Suprapubic skin (tissue), 4 donors: Measurements from ENCODE around the gene GLB1L2. TPM values are rescaled to one million over a fixed set of nuclear protein-coding genes. Genes with fewer than 3 reads are reported as not detected.

Experiments used
- DNase-seq, 2 donors: peaks; one replicate each; pipeline ENCODE4 v3.0.0-alpha.2; 2019; ENCODE audit warnings: low spot score in 2 of 2
- H3K27ac ChIP-seq: fragments of 200-600 bp; sonication (generic); one replicate; pipeline ENCODE4 v1.5.1; 2019
- H3K27me3 ChIP-seq: fragments of 200-600 bp; sonication (generic); one replicate; pipeline ENCODE4 v1.5.1; 2019
- H3K36me3 ChIP-seq: fragments of 200-600 bp; sonication (generic); one replicate; pipeline ENCODE4 v1.5.1; 2019
- H3K4me1 ChIP-seq: fragments of 200-600 bp; sonication (generic); one replicate; pipeline ENCODE4 v1.5.1; 2019
- H3K4me3 ChIP-seq: fragments of 200-600 bp; sonication (generic); one replicate; pipeline ENCODE4 v1.5.1; 2019; ENCODE audit warnings: mild to moderate bottlenecking
- H3K9me3 ChIP-seq: fragments of 200-600 bp; sonication (generic); one replicate; pipeline ENCODE4 v1.5.1; 2019
- EP300 ChIP-seq: sonication (generic); formaldehyde crosslinking; IDR thresholded peaks from one replicate; pipeline ENCODE4 v1.6.1; 2017; ENCODE audit warnings: antibody characterized with exemption
- POLR2A ChIP-seq, 2 donors: fragments of 450-650 bp; IDR thresholded peaks; one replicate each; pipeline ENCODE4 v1.6.1; 2017; ENCODE audit warnings: antibody characterized with exemption in 2 of 2, mild to moderate bottlenecking in 2 of 2, moderate library complexity in 2 of 2
- POLR2AphosphoS5 ChIP-seq, 3 donors: sonication (generic); formaldehyde crosslinking; IDR thresholded peaks; one replicate each; pipeline ENCODE4 v1.6.1; 2017; ENCODE audit warnings: antibody characterized with exemption in 3 of 3
- WGBS: methylation state at CpG from one replicate; pipeline ENCODE4 v1.1.5; 2018; 5-methylcytosine and 5-hydroxymethylcytosine counted together
- total RNA-seq, 4 donors: library from RNA; depleted of rRNA; stranded (reverse); fragments of >200 nt; gene quantifications; one replicate each; pipeline ENCODE4 v1.1.0, GENCODE V29; 2016
- TF ChIP-seq, protein P1 (sequence below), 2 donors: fragments of 200-600 bp in 1 of 2; fragments of 450-650 bp in 1 of 2; sonication (generic) in 1 of 2; IDR thresholded peaks; one replicate each; pipeline ENCODE4 v1.5.1; 2016 to 2019; ENCODE audit warnings: antibody characterized with exemption in 2 of 2, mild to moderate bottlenecking in 1 of 2, moderate library complexity in 1 of 2

Gene GLB1L2
- total RNA-seq, 4 donors from 2014 or later, result 11.5 to 28.3 (median 21.8) TPM

GRCh38 chr11:134402910-134403309 lies 71.1 kb downstream of the GLB1L2 start:
- Histone ChIP-seq H3K9me3 (no peaks in the 10 kb centered on the region), H3K36me3 (no peaks in the 10 kb centered on the region), H3K27me3 (peaks cover 65% of the 10 kb centered on the region), H3K4me3 (no peak overlapping the region), H3K4me1 (no peaks in the 10 kb centered on the region), H3K27ac (no peak overlapping the region)
- WGBS, result 81% methylated on average over 12 of the region's 12 CpGs
- no peak for DNase-seq
- TF ChIP-seq EP300 (no peak), POLR2AphosphoS5 (IDR thresholded peaks at IDR 0.05) (no peak), POLR2A (IDR thresholded peaks at IDR 0.05) (no peak)
- TF ChIP-seq, protein P1, sequence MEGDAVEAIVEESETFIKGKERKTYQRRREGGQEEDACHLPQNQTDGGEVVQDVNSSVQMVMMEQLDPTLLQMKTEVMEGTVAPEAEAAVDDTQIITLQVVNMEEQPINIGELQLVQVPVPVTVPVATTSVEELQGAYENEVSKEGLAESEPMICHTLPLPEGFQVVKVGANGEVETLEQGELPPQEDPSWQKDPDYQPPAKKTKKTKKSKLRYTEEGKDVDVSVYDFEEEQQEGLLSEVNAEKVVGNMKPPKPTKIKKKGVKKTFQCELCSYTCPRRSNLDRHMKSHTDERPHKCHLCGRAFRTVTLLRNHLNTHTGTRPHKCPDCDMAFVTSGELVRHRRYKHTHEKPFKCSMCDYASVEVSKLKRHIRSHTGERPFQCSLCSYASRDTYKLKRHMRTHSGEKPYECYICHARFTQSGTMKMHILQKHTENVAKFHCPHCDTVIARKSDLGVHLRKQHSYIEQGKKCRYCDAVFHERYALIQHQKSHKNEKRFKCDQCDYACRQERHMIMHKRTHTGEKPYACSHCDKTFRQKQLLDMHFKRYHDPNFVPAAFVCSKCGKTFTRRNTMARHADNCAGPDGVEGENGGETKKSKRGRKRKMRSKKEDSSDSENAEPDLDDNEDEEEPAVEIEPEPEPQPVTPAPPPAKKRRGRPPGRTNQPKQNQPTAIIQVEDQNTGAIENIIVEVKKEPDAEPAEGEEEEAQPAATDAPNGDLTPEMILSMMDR (IDR thresholded peaks at IDR 0.05), result no peak

DNA sequence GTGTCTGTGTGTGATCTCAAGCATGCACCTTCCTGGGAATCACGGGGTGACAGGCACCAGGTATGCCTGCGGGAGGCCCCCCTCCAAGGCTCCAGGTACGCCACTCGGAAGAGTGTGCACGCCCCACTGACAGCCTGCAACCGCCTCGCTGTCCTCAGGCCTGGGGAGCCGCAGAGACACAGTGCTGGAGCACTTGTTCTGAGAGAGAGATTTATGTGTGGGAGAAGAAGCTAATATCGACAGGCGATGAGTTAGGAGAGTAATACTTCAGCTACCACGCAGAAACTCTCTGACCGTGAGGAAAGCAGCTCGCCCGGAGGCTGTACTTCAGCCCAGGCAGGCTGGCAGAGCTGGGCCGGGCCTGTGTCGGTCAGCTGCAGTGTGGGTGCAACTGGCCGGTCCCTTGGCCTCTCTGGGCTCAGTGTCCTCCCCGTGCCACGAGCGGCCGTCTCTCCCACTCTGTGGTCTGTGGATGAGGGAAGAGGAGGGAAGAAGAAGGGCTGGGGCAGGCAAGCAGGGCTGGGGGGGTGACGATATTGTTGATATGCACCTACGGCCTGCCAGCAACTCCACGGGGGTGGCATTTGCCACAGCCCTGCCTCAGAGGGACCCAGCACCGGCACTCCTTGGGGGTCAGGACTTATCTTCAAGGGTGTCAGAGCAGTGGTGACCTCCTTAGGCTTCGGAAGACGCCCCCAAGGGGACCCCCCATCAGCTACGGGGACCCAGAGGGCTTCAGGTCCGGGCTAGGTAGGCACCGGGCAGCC lies 73.0 kb downstream of the GLB1L2 start:
- no peak overlapping the region for H3K4me3 ChIP-seq
- WGBS, result 87% methylated on average over 15 of the region's 30 CpGs
- H3K27ac ChIP-seq, result no peak overlapping the region
- DNase-seq, result no peak
- no peaks in the 10 kb centered on the region for H3K4me1 ChIP-seq
- no peaks in the 10 kb centered on the region for H3K36me3 ChIP-seq
- H3K9me3 ChIP-seq, result no peaks in the 10 kb centered on the region
- TF ChIP-seq EP300 (no peak), POLR2A (IDR thresholded peaks at IDR 0.05) (no peak), POLR2AphosphoS5 (IDR thresholded peaks at IDR 0.05) (no peak)
- TF ChIP-seq, protein P1 (IDR thresholded peaks at IDR 0.05), result no peak
- peaks cover 65% of the 10 kb centered on the region for H3K27me3 ChIP-seq

DNA sequence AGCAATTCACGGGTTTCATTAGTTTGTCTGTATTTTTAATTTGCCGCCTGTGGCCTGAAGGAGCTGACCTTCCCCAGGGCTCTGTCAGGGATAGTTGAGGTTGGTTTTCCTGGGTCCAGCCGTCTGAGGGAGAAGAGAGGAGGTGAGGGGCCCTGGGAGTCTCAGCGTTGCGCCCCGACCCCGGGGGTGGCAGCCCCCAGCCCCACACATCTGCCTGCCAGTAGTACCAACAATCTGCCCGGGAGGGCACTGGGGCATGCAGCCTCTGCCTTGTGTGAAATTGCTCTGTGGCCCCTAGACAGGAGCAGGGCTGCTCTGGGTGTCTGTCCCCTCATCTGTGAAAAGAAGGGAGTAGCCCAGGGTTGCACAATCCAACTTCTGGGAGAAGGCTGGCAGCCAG lies 73.6 kb downstream of the GLB1L2 start:
- Histone ChIP-seq H3K4me3 (no peak overlapping the region), H3K36me3 (no peaks in the 10 kb centered on the region), H3K27ac (no peak overlapping the region), H3K27me3 (peaks cover 65% of the 10 kb centered on the region), H3K9me3 (no peaks in the 10 kb centered on the region), H3K4me1 (no peaks in the 10 kb centered on the region)
- WGBS, result 83% methylated on average over 7 of the region's 8 CpGs
- DNase-seq, result no peak
- no peak for TF ChIP-seq POLR2A (IDR thresholded peaks at IDR 0.05)
- TF ChIP-seq POLR2AphosphoS5 (IDR thresholded peaks at IDR 0.05), result no peak
- TF ChIP-seq EP300, result no peak
- TF ChIP-seq, protein P1 (IDR thresholded peaks at IDR 0.05), result no peak

- Histone ChIP-seq H3K4me3 (no peak overlapping the region), H3K36me3 (no peaks in the 10 kb centered on the region), H3K9me3 (no peaks in the 10 kb centered on the region), H3K27me3 (peaks cover 66% of the 10 kb centered on the region), H3K4me1 (no peaks in the 10 kb centered on the region), H3K27ac (no peak overlapping the region)
- WGBS, result no CpG with 5 or more reads among the region's 9 CpGs
- DNase-seq, result no peak
- TF ChIP-seq, protein P1 (IDR thresholded peaks at IDR 0.05), result no peak
- no peak for TF ChIP-seq POLR2A (IDR thresholded peaks at IDR 0.05)
- TF ChIP-seq POLR2AphosphoS5 (IDR thresholded peaks at IDR 0.05), result no peak
- no peak for TF ChIP-seq EP300
Observed at GRCh38 chr11:134405841-134406240, 74.1 kb downstream of the GLB1L2 start.

- WGBS, result 76% methylated on average over 10 of the region's 11 CpGs
- no peaks in the 10 kb centered on the region for H3K36me3 ChIP-seq
- H3K27me3 ChIP-seq, result peaks cover 73% of the 10 kb centered on the region
- TF ChIP-seq EP300, result no peak
- TF ChIP-seq, protein P1 (IDR thresholded peaks at IDR 0.05), result no peak
- TF ChIP-seq POLR2A (IDR thresholded peaks at IDR 0.05), result no peak
- TF ChIP-seq POLR2AphosphoS5 (IDR thresholded peaks at IDR 0.05), result no peak
- H3K9me3 ChIP-seq, result no peaks in the 10 kb centered on the region
- H3K4me1 ChIP-seq, result peaks cover 6% of the 10 kb centered on the region
- H3K27ac ChIP-seq, result no peak overlapping the region
- H3K4me3 ChIP-seq, result no peak overlapping the region
- DNase-seq, result no peak
Observed at GRCh38 chr11:134406264-134407185, 74.7 kb downstream of the GLB1L2 start.
